GM21529 (cell line): ENCODE measurements around the gene FAM25A.

Experiments used
- ATAC-seq: cut with Tn5 transposase; IDR thresholded peaks from one replicate; pipeline ENCODE4 v1.9.1; 2021; ENCODE audit not compliant: unreplicated experiment

The FAM25A gene

GRCh38 chr10:87059401-87059800 is 39.3 kb downstream of the FAM25A start:
- no peak for ATAC-seq

- ATAC-seq, result no peak
Measured at GRCh38 chr10:87060280-87060928, 40.3 kb downstream of the FAM25A start.

- no peak for ATAC-seq
Measured at GRCh38 chr10:87064651-87065050, 44.6 kb downstream of the FAM25A start.

GRCh38 chr10:87066178-87066577 is 46.1 kb downstream of the FAM25A start:
- ATAC-seq, result no peak

DNA sequence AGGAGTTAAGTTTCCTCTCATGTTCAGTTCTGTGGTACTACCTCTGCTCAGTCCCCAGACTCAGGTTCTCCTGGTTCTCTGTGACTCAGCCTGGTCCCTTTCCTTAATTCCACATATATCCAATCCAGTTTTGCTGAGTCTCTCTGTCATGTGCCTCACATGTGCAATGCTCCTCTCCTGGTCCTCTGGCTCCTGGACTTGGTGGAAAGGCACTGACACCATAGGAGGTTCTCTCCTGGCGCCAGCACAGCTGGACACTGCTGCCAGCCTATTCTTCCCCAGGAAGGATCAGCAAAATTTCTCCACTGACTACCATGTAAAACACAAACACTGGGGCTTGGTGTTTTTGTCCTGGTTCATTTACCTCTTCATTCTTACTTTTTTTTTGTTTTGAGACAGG is 46.8 kb downstream of the FAM25A start:
- ATAC-seq, result no peak

- ATAC-seq, result no peak
Measured at GRCh38 chr10:87068281-87068680, 48.2 kb downstream of the FAM25A start.

DNA sequence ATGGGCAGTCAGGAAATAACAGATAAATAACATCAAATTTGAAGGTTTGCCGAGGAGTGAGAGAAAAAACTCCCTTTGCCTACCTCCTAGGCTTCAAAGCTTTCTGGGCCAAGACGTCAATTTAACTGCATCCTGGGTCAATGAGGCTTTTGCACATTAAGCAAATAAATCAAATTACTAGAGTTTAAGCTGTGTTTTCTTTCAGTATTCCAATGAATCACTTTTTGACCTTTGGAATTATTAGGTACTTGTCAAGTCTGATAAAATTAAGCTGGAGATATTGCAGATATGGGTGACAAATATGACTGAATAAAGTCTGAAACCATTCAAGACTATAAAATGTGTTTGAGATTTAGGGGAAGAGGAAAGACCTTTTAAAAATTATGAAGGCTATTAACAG is 52.4 kb downstream of the FAM25A start:
- no peak for ATAC-seq
